Prostate gland (tissue), 2 donors: Measurements from ENCODE around the gene FAM177A1. TPM values are rescaled to one million over a fixed set of nuclear protein-coding genes. Genes with fewer than 3 reads are reported as not detected.

Source experiments
- DNase-seq: peaks from one replicate; pipeline ENCODE4 v3.0.0-alpha.2; 2019; ENCODE audit warnings: low spot score
- H3K27ac ChIP-seq, 2 donors: fragments of 200-600 bp; sonication (generic); 2 replicates each; pipeline ENCODE4 v1.5.1; 2017 to 2019
- H3K27me3 ChIP-seq: fragments of 200-600 bp; sonication (generic); replicated peaks from 2 replicates; pipeline ENCODE4 v1.5.1; 2019; ENCODE audit not compliant: insufficient read depth
- H3K36me3 ChIP-seq, 2 donors: fragments of 200-600 bp; sonication (generic); 1 replicate in 1 of 2; 2 replicates in 1 of 2; pipeline versions ENCODE4 v1.5.1 to v1.8.1; 2017 to 2019
- H3K4me1 ChIP-seq: fragments of 200-600 bp; sonication (generic); replicated peaks from 2 replicates; pipeline ENCODE4 v1.5.1; 2019
- H3K4me3 ChIP-seq, 2 donors: fragments of 200-600 bp; sonication (generic); 2 replicates each; pipeline ENCODE4 v1.5.1; 2017 to 2019
- H3K9me3 ChIP-seq: fragments of 200-600 bp; sonication (generic); 2 replicates; pipeline ENCODE4 v1.5.1; 2017
- POLR2A ChIP-seq: fragments of 450-650 bp; IDR thresholded peaks from one replicate; pipeline ENCODE4 v1.6.1; 2016; ENCODE audit warnings: antibody characterized with exemption, mild to moderate bottlenecking
- POLR2AphosphoS5 ChIP-seq: sonication (generic); formaldehyde crosslinking; IDR thresholded peaks from one replicate; pipeline ENCODE4 v1.6.1; 2017; ENCODE audit warnings: antibody characterized with exemption
- WGBS: methylation state at CpG from one replicate; pipeline ENCODE4 v1.1.5; 2018; 5-methylcytosine and 5-hydroxymethylcytosine counted together
- intact Hi-C: fragments of 100-400 bp; cut with DNase I; formaldehyde crosslinking; loops from one replicate; pipeline ENCODE4 v1.14.2; 2022
- total RNA-seq, 2 donors: library from RNA; depleted of rRNA; stranded (reverse); fragments of >200 nt; gene quantifications; one replicate each; pipeline ENCODE4 v1.1.0, GENCODE V29; 2016
- TF ChIP-seq, protein P1 (sequence below), 4 experiments: fragments of 200-600 bp in 2 of 4; fragments of 450-650 bp in 2 of 4; sonication (generic) in 2 of 4; IDR thresholded peaks; 1 replicate in 3 of 4; 2 replicates in 1 of 4; pipeline ENCODE4 v1.5.1; 2016 to 2019; ENCODE audit warnings: antibody characterized with exemption in 4 of 4, mild to moderate bottlenecking in 2 of 4, moderate library complexity in 2 of 4

The FAM177A1 gene
- total RNA-seq, 2 donors from 2014 or later = 58.1 to 89.8 TPM

DNA sequence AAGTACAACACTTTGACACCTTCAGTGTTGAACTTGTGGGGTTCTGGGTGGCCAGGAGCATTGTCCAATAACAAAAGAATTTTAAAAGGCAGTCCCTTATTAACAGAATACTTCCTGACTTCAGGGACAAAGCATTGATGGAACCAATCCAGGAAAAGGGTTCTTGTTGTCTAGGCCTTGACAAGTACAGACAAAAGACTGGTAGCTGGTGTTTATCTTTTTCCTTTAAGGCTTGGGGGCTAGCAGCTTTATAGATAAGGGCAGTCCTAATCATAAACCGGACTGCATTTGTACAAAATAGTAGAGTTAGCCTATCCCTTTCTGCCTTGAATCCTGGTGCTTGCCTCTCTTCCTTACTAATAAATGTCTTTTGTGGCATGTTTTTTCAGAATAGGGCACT lies 27.4 kb downstream of the FAM177A1 start:
- Histone ChIP-seq H3K36me3 (no peaks in the 10 kb centered on the region), H3K27ac (no peak overlapping the region), H3K27me3 (no peaks in the 10 kb centered on the region), H3K4me3 (no peak overlapping the region), H3K4me1 (peaks cover 2% of the 10 kb centered on the region), H3K9me3 (no peaks in the 10 kb centered on the region)
- no peak for DNase-seq
- 72% methylated on average over 1 of the region's 1 CpG for WGBS
- TF ChIP-seq, protein P1, sequence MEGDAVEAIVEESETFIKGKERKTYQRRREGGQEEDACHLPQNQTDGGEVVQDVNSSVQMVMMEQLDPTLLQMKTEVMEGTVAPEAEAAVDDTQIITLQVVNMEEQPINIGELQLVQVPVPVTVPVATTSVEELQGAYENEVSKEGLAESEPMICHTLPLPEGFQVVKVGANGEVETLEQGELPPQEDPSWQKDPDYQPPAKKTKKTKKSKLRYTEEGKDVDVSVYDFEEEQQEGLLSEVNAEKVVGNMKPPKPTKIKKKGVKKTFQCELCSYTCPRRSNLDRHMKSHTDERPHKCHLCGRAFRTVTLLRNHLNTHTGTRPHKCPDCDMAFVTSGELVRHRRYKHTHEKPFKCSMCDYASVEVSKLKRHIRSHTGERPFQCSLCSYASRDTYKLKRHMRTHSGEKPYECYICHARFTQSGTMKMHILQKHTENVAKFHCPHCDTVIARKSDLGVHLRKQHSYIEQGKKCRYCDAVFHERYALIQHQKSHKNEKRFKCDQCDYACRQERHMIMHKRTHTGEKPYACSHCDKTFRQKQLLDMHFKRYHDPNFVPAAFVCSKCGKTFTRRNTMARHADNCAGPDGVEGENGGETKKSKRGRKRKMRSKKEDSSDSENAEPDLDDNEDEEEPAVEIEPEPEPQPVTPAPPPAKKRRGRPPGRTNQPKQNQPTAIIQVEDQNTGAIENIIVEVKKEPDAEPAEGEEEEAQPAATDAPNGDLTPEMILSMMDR (IDR thresholded peaks at IDR 0.05) = no peak
- TF ChIP-seq POLR2AphosphoS5 = no peak
- no peak for TF ChIP-seq POLR2A
- intact Hi-C loops = no loop called here

DNA sequence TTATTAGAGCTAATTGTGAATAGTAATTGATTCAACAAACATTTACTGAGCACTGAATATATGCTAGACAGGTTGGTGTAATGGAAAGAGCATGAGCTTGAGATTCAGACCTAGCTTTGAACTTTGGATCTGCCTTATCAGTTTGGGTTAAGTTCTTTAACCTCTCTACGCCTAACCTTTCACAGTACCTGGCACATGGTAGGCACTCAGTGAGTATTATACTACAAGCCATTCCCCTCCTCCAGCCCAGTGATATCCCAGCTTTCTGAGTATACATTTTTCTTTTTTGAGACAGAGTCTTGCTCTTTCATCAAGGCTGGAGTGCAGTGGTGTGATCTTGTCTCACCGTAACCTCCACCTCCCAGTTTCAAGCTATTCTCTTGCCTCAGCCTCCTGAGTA lies 32.0 kb downstream of the FAM177A1 start:
- H3K4me1 ChIP-seq = peaks cover 2% of the 10 kb centered on the region
- H3K9me3 ChIP-seq = no peaks in the 10 kb centered on the region
- H3K27ac ChIP-seq = no peak overlapping the region
- intact Hi-C loops = no loop called here
- TF ChIP-seq POLR2AphosphoS5 (no peak), POLR2A (no peak)
- TF ChIP-seq, protein P1 (IDR thresholded peaks at IDR 0.05) = no peak
- WGBS = 96% methylated on average over 2 of the region's 2 CpGs
- DNase-seq = no peak
- no peak overlapping the region for H3K4me3 ChIP-seq
- H3K36me3 ChIP-seq = no peaks in the 10 kb centered on the region
- no peaks in the 10 kb centered on the region for H3K27me3 ChIP-seq

DNA sequence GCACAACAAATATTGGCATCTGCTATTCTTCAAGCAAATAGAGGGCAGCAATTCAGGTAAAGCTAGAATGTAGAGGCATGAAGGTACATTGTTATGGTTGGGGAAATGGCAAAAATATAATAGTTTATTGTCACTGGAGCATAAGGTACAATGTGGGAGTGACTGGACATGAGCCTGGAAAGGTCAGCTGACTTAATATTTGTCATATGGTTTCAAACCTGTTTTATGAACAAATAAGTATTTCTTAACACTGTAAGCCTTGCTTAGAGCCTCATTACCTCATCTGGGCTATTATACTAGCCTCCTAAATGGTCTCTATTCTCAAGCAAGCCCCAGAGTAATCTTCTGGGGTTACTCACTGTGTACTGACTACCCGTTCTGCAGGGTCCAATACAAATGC lies 33.7 kb downstream of the FAM177A1 start:
- TF ChIP-seq, protein P1 (IDR thresholded peaks at IDR 0.05) = no peak
- TF ChIP-seq POLR2A (no peak), POLR2AphosphoS5 (peak; percentile 55)
- intact Hi-C loops = no loop called here
- H3K9me3 ChIP-seq = no peaks in the 10 kb centered on the region
- H3K27me3 ChIP-seq = no peaks in the 10 kb centered on the region
- 83% methylated on average over 1 of the region's 1 CpG for WGBS
- H3K36me3 ChIP-seq = no peaks in the 10 kb centered on the region
- no peak overlapping the region for H3K4me3 ChIP-seq
- no peaks in the 10 kb centered on the region for H3K4me1 ChIP-seq
- no peak for DNase-seq
- peak overlapping the region in 1 of 2 donors; percentile 49 for H3K27ac ChIP-seq

DNA sequence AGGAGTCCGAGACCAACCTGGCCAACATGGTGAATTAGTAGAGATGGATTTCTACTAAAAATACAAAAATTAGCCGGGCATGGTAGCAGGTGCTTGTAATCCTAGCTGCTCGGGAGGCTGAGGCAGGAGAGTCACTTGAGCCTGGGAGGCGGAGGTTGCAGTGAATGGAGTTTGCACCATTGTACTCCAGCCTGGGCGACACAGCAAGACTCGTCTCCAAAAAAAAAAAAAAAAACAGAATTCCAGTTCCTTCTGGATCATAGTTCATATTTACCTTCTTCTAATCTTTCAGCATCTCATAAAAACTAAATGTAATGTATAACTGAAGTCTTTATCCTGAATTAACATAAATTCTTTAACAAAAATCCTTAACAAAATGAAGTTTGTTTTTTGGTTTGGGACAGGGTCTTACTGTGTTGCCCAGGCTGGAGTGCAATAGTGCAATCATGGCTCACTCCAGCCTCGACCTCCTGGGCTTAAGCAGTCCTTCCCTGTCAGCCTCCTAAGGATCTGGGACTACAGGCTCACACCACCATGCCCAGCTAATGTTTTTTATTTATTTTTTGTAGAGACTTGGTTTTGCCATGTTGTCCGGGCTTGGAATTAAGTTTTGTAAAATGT lies 37.6 kb downstream of the FAM177A1 start:
- WGBS = 96% methylated on average over 8 of the region's 8 CpGs
- TF ChIP-seq, protein P1 (IDR thresholded peaks at IDR 0.05) = no peak
- no peak for TF ChIP-seq POLR2AphosphoS5
- no peak for TF ChIP-seq POLR2A
- H3K9me3 ChIP-seq = no peaks in the 10 kb centered on the region
- no peaks in the 10 kb centered on the region for H3K27me3 ChIP-seq
- no peaks in the 10 kb centered on the region for H3K36me3 ChIP-seq
- no peaks in the 10 kb centered on the region for H3K4me1 ChIP-seq
- no peak overlapping the region for H3K27ac ChIP-seq
- DNase-seq = no peak
- intact Hi-C loops = no loop called here
- H3K4me3 ChIP-seq = no peak overlapping the region

DNA sequence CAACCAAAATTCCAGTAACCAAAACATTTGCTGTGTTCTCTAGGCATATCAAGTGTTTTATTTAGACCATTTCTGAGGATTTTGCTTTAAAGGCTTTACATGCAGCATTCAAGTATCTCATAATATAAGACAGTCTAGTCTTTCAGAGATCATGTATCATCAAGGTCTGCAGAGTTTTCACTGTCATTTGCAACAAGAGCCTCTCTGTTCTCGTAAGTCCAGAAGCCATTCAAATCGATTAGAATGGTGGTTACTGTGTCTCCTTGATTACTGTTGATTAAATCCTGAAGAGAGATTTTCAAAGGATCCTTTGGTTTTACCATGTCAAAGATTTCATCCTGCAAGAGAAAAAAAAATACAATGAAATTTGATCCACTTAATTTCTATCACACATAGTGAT lies 39.4 kb downstream of the FAM177A1 start:
- intact Hi-C loops = no loop called here
- DNase-seq = no peak
- no peaks in the 10 kb centered on the region for H3K9me3 ChIP-seq
- no peak overlapping the region for H3K27ac ChIP-seq
- no peaks in the 10 kb centered on the region for H3K27me3 ChIP-seq
- H3K4me1 ChIP-seq = no peaks in the 10 kb centered on the region
- 64% methylated on average over 2 of the region's 2 CpGs for WGBS
- TF ChIP-seq, protein P1 (IDR thresholded peaks at IDR 0.05) = no peak
- TF ChIP-seq POLR2A (no peak), POLR2AphosphoS5 (no peak)
- H3K4me3 ChIP-seq = no peak overlapping the region
- H3K36me3 ChIP-seq = no peaks in the 10 kb centered on the region
